ENCODE results near the gene INSM2.

INSM2 gene

DNA sequence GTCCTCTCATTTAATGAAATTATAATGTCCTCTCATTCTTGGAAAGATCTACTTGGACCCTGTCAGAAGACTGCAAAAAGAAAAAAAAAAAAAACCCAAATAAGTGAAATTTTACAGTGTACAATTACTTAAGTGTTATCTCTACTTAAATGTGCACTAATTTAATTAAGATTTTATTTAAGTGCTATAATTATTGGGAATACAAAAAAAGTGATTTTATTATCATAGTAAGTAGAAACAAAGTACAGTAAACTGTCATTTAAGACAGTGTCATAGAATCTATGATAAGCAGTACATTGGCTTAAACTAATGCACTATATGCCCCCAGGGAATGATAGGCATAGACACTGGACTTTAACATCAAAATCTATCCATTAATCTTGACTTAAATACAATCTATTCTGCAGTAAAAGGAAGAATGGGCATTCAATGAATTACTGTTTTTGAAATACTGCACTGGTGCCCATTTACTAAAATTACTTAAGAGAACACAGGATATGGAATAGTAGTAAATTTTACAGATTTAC lies 23.3 kb downstream of the INSM2 start:
- TF ChIP-seq SPI1 (IDR thresholded peaks at IDR 0.05; ENCODE audit: borderline replicate concordance, low read depth): no peak
- no peak for TF ChIP-seq POLR2AphosphoS5 (IDR thresholded peaks at IDR 0.05; ENCODE audit: low read depth)
- no peak for TF ChIP-seq GABPA (IDR thresholded peaks at IDR 0.05; ENCODE audit: low read depth)
- TF ChIP-seq, protein P1, sequence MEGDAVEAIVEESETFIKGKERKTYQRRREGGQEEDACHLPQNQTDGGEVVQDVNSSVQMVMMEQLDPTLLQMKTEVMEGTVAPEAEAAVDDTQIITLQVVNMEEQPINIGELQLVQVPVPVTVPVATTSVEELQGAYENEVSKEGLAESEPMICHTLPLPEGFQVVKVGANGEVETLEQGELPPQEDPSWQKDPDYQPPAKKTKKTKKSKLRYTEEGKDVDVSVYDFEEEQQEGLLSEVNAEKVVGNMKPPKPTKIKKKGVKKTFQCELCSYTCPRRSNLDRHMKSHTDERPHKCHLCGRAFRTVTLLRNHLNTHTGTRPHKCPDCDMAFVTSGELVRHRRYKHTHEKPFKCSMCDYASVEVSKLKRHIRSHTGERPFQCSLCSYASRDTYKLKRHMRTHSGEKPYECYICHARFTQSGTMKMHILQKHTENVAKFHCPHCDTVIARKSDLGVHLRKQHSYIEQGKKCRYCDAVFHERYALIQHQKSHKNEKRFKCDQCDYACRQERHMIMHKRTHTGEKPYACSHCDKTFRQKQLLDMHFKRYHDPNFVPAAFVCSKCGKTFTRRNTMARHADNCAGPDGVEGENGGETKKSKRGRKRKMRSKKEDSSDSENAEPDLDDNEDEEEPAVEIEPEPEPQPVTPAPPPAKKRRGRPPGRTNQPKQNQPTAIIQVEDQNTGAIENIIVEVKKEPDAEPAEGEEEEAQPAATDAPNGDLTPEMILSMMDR (IDR thresholded peaks at IDR 0.05; ENCODE audit: insufficient read depth, low read length): no peak
- TF ChIP-seq, protein P2, sequence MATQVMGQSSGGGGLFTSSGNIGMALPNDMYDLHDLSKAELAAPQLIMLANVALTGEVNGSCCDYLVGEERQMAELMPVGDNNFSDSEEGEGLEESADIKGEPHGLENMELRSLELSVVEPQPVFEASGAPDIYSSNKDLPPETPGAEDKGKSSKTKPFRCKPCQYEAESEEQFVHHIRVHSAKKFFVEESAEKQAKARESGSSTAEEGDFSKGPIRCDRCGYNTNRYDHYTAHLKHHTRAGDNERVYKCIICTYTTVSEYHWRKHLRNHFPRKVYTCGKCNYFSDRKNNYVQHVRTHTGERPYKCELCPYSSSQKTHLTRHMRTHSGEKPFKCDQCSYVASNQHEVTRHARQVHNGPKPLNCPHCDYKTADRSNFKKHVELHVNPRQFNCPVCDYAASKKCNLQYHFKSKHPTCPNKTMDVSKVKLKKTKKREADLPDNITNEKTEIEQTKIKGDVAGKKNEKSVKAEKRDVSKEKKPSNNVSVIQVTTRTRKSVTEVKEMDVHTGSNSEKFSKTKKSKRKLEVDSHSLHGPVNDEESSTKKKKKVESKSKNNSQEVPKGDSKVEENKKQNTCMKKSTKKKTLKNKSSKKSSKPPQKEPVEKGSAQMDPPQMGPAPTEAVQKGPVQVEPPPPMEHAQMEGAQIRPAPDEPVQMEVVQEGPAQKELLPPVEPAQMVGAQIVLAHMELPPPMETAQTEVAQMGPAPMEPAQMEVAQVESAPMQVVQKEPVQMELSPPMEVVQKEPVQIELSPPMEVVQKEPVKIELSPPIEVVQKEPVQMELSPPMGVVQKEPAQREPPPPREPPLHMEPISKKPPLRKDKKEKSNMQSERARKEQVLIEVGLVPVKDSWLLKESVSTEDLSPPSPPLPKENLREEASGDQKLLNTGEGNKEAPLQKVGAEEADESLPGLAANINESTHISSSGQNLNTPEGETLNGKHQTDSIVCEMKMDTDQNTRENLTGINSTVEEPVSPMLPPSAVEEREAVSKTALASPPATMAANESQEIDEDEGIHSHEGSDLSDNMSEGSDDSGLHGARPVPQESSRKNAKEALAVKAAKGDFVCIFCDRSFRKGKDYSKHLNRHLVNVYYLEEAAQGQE (IDR thresholded peaks at IDR 0.05; ENCODE audit: insufficient replicate concordance, low read depth): no peak

DNA sequence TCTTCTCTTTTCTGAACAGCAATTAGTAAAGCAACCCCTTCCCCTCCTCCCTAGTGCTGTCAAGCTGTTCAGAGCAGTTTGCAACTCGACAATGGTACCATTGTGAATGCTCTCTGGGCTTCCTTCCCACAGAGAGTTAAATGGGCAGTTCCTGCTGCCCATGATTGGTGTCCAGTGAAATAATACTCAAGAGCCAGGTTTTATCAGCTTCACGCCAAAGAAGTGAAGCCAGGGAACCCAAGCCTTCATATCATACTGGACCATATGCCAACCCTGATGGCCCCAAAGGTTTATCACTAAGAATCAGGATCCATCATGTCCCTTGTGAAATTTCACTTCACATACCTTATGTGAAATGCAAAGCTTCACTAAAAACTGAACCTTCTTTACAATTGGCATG lies 24.7 kb downstream of the INSM2 start:
- no peaks in the 10 kb centered on the region for H3K27me3 ChIP-seq (ENCODE audit: insufficient read depth, poor library complexity, severe bottlenecking)
- TF ChIP-seq, protein P2 (IDR thresholded peaks at IDR 0.05; ENCODE audit: insufficient replicate concordance, low read depth): no peak
- TF ChIP-seq POLR2AphosphoS5 (IDR thresholded peaks at IDR 0.05; ENCODE audit: low read depth) (no peak), SPI1 (IDR thresholded peaks at IDR 0.05; ENCODE audit: borderline replicate concordance, low read depth) (no peak), GABPA (IDR thresholded peaks at IDR 0.05; ENCODE audit: low read depth) (no peak)
- TF ChIP-seq, protein P1 (IDR thresholded peaks at IDR 0.05; ENCODE audit: insufficient read depth, low read length): no peak
- no peak overlapping the region for H3K27ac ChIP-seq (replicated peaks)
- DNase-seq (ENCODE audit: low read depth in 1 of 2, low spot score in 1 of 2): no peak
- no peak overlapping the region for H3K4me3 ChIP-seq (replicated peaks; ENCODE audit: insufficient read depth, low read length)

More for the DNA sequence above, 23.3 kb downstream of the INSM2 start:
- H3K27ac ChIP-seq (replicated peaks): no peak overlapping the region
- no peak for DNase-seq (ENCODE audit: low read depth in 1 of 2, low spot score in 1 of 2)
- H3K4me3 ChIP-seq (replicated peaks; ENCODE audit: insufficient read depth, low read length): no peak overlapping the region
- no peaks in the 10 kb centered on the region for H3K27me3 ChIP-seq (ENCODE audit: insufficient read depth, poor library complexity, severe bottlenecking)

DNA sequence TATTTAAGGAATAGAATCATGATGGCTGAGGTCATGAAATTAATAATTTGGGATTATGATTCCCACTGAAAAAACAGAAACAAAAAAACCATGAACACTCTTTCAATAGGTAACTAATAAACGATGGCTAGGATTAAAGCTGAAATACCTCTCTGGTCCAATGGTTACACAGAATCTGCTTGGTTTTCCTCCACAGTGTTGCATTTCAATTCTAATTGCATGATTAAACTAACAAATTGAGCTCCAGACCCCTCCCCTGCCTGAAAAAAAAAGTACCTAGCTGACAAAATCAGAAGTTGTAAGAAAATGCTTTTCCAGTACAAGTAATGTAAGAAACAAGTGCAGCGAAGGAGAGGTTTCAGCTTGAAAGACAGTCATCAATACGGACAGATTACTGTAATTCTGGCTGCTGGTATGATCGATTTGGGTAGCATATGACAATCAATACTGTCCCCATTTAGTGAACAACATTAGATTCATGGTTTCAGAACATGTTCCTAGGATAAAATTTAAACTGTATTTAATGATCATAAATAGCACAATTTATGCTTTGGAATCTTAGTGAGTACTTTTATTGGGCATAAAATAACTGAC lies 32.0 kb downstream of the INSM2 start:
- TF ChIP-seq, protein P2 (IDR thresholded peaks at IDR 0.05; ENCODE audit: insufficient replicate concordance, low read depth): no peak
- TF ChIP-seq SPI1 (IDR thresholded peaks at IDR 0.05; ENCODE audit: borderline replicate concordance, low read depth) (no peak), POLR2AphosphoS5 (IDR thresholded peaks at IDR 0.05; ENCODE audit: low read depth) (no peak), GABPA (IDR thresholded peaks at IDR 0.05; ENCODE audit: low read depth) (no peak)
- TF ChIP-seq, protein P1 (IDR thresholded peaks at IDR 0.05; ENCODE audit: insufficient read depth, low read length): no peak
- H3K4me3 ChIP-seq (replicated peaks; ENCODE audit: insufficient read depth, low read length): no peak overlapping the region
- no peaks in the 10 kb centered on the region for H3K27me3 ChIP-seq (ENCODE audit: insufficient read depth, poor library complexity, severe bottlenecking)
- no peak overlapping the region for H3K27ac ChIP-seq (replicated peaks)
- no peak for DNase-seq (ENCODE audit: low read depth in 1 of 2, low spot score in 1 of 2)

All from HL-60 (cell line).